K562 (cell line): Measurements from ENCODE around the gene MPRIP. TPM values are rescaled to one million over a fixed set of nuclear protein-coding genes. Genes with fewer than 3 reads are reported as not detected.

Source experiments
- ARID4B ChIP-seq: sonication (generic); formaldehyde crosslinking; IDR thresholded peaks from 2 replicates; pipeline ENCODE4 v1.8.0; 2022; ENCODE audit warnings: mild to moderate bottlenecking, missing genetic modification reagents
- BRF1 ChIP-seq: IDR thresholded peaks from 3 replicates; pipeline ENCODE4 v1.6.1; 2011; ENCODE audit warnings: borderline replicate concordance, mild to moderate bottlenecking; ENCODE audit not compliant: insufficient read length; ENCODE audit errors: extremely low read depth
- GABPA ChIP-seq: fragments of 200-800 bp; sonication (Bioruptor generic); conservative IDR thresholded peaks from 2 replicates; pipeline ENCODE4 v1.6.1; 2016; ENCODE audit warnings: low read depth, missing genetic modification characterization, missing compliant biosample characterization
- KAT8 ChIP-seq: fragments of 450-650 bp; IDR thresholded peaks from 2 replicates; pipeline ENCODE4 v1.6.1; 2016; ENCODE audit warnings: low read depth, mild to moderate bottlenecking
- KLF6 ChIP-seq: fragments of 250-450 bp; sonication (Bioruptor Pico); IDR thresholded peaks from 2 replicates; pipeline ENCODE4 v1.4.0; 2020; ENCODE audit warnings: mild to moderate bottlenecking, moderate library complexity, borderline replicate concordance
- LARP7 ChIP-seq: fragments of 450-650 bp; IDR thresholded peaks from 2 replicates; pipeline ENCODE4 v1.6.1; 2016
- MIER1 ChIP-seq: fragments of 450-650 bp; IDR thresholded peaks from 2 replicates; pipeline ENCODE4 v1.6.1; 2016; ENCODE audit warnings: antibody characterized with exemption, mild to moderate bottlenecking, low read depth
- NFIC ChIP-seq: fragments of 450-650 bp; IDR thresholded peaks from 2 replicates; pipeline ENCODE4 v1.6.1; 2017; ENCODE audit warnings: mild to moderate bottlenecking, inconsistent platforms
- RAD21 ChIP-seq, 2 experiments: fragments of 250-450 bp in 1 of 2; fragments of 450-650 bp in 1 of 2; sonication (Bioruptor Pico) in 1 of 2; formaldehyde crosslinking in 1 of 2; IDR thresholded peaks in 1 of 2; conservative IDR thresholded peaks in 1 of 2; 2 replicates each; pipeline versions ENCODE4 v1.4.0 to v1.8.0; 2020 to 2022; ENCODE audit warnings: mild to moderate bottlenecking in 2 of 2, moderate library complexity in 1 of 2
- RBM25 ChIP-seq: fragments of 200-400 bp; formaldehyde crosslinking; IDR thresholded peaks from 2 replicates; pipeline ENCODE4 v1.6.1; 2018; ENCODE audit warnings: low read length, low read depth, moderate library complexity; ENCODE audit not compliant: severe bottlenecking
- SMC3 ChIP-seq: conservative IDR thresholded peaks from 2 replicates; pipeline ENCODE4 v1.6.1; 2011; ENCODE audit warnings: low read depth, low read length, improper control_type of control experiment; ENCODE audit not compliant: insufficient read depth
- ZNF124 ChIP-seq: sonication (generic); formaldehyde crosslinking; IDR thresholded peaks from 2 replicates; pipeline ENCODE4 v1.8.1; 2022; ENCODE audit warnings: missing genetic modification reagents
- ZNF134 ChIP-seq: fragments of 250-450 bp; sonication (Bioruptor Pico); conservative IDR thresholded peaks from 2 replicates; pipeline ENCODE4 v1.4.0; 2020
- ZNF146 ChIP-seq: IDR thresholded peaks from one replicate; pipeline ENCODE4 v1.6.1; 2018; ENCODE audit warnings: missing compliant biosample characterization; ENCODE audit not compliant: unreplicated experiment
- ZNF507 ChIP-seq: conservative IDR thresholded peaks from 2 replicates; pipeline ENCODE4 v1.6.1; 2017; ENCODE audit warnings: missing genetic modification characterization, missing compliant biosample characterization
- polyA plus RNA-seq, 8 experiments: library from polyadenylated mRNA; depleted of rRNA in 4 of 8; stranded (reverse) in 5 of 8; unstranded in 3 of 8; fragments of >200 nt; fragmentation: Nextera tagmentation in 2 of 8; fragmentation: Illumina TruSeq in 1 of 8; extraction: Ambion mirVana in 2 of 8; extraction: Trizol in 1 of 8; gene quantifications; 2 replicates each; pipeline versions ENCODE4 v1.2.1 to v1.2.3, GENCODE V29; 2011 to 2014; ENCODE audit warnings: inconsistent platforms in 1 of 8, missing spikeins in 1 of 8
- total RNA-seq, 7 experiments: library from RNA; depleted of rRNA in 6 of 7; stranded (reverse); fragments of >200 nt in 6 of 7; fragmentation: Illumina TruSeq in 2 of 7; extraction: Trizol in 2 of 7; gene quantifications; 2 replicates each; pipeline versions ENCODE4 v1.2.1 to v1.2.3, GENCODE V29; 2011 to 2021; ENCODE audit warnings: low replicate concordance in 1 of 7
- TF ChIP-seq, protein P1 (sequence below): fragments of 250-450 bp; sonication (Bioruptor Pico); IDR thresholded peaks from 2 replicates; pipeline ENCODE4 v1.8.0; 2021; ENCODE audit warnings: mild to moderate bottlenecking, moderate library complexity
- TF ChIP-seq, protein P2 (sequence below), 2 experiments: IDR thresholded peaks; 2 replicates each; pipeline ENCODE4 v1.6.1; 2011; ENCODE audit warnings: borderline replicate concordance in 1 of 2, control low read depth in 1 of 2, low read depth in 1 of 2, low read length in 1 of 2, mild to moderate bottlenecking in 1 of 2, mixed read lengths in 1 of 2, moderate library complexity in 1 of 2; ENCODE audit not compliant: insufficient read depth in 1 of 2, insufficient read length in 1 of 2, poor library complexity in 1 of 2, severe bottlenecking in 1 of 2; ENCODE audit errors: extremely low read depth in 1 of 2
- TF ChIP-seq, protein P3 (sequence below): sonication (generic); formaldehyde crosslinking; IDR thresholded peaks from 2 replicates; pipeline ENCODE4 v1.8.1; 2023; ENCODE audit warnings: mild to moderate bottlenecking, missing genetic modification reagents

The MPRIP gene
- total and polyA plus RNA-seq, 9 of the 15 experiments (the other 6 are each of a cell fraction or from before 2014, with no cell fraction given): 10.0 to 72.6 (median 30.1) TPM

- TF ChIP-seq, protein P1, sequence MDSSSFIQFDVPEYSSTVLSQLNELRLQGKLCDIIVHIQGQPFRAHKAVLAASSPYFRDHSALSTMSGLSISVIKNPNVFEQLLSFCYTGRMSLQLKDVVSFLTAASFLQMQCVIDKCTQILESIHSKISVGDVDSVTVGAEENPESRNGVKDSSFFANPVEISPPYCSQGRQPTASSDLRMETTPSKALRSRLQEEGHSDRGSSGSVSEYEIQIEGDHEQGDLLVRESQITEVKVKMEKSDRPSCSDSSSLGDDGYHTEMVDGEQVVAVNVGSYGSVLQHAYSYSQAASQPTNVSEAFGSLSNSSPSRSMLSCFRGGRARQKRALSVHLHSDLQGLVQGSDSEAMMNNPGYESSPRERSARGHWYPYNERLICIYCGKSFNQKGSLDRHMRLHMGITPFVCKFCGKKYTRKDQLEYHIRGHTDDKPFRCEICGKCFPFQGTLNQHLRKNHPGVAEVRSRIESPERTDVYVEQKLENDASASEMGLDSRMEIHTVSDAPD (CRISPR knock-in tag): no peak
- TF ChIP-seq MIER1 (no peak), RAD21 (CRISPR knock-in tag; conservative IDR thresholded peaks at IDR 0.05 in 1 of 2, IDR thresholded peaks at IDR 0.05 in 1 of 2) (no peak), ZNF507 (tag) (no peak), SMC3 (no peak), RBM25 (no peak), GABPA (tag) (no peak), LARP7 (no peak), BRF1 (no peak), NFIC (no peak), ZNF124 (CRISPR knock-in tag) (0 out of 2 replicates have a peak, but pooled peaks have one; percentile 3), ZNF134 (CRISPR knock-in tag) (no peak), KAT8 (no peak), ARID4B (CRISPR knock-in tag) (no peak), KLF6 (no peak), ZNF146 (CRISPR knock-in tag) (no peak)
- TF ChIP-seq, protein P2, sequence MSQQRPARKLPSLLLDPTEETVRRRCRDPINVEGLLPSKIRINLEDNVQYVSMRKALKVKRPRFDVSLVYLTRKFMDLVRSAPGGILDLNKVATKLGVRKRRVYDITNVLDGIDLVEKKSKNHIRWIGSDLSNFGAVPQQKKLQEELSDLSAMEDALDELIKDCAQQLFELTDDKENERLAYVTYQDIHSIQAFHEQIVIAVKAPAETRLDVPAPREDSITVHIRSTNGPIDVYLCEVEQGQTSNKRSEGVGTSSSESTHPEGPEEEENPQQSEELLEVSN (IDR thresholded peaks at IDR 0.05; ENCODE audit: borderline replicate concordance in 1 of 2, extremely low read depth in 1 of 2, insufficient read depth in 1 of 2, insufficient read length in 1 of 2, low read depth in 1 of 2, low read length in 1 of 2, poor library complexity in 1 of 2, severe bottlenecking in 1 of 2): peak in 1 of 2 experiments; percentile 40
- TF ChIP-seq, protein P3, sequence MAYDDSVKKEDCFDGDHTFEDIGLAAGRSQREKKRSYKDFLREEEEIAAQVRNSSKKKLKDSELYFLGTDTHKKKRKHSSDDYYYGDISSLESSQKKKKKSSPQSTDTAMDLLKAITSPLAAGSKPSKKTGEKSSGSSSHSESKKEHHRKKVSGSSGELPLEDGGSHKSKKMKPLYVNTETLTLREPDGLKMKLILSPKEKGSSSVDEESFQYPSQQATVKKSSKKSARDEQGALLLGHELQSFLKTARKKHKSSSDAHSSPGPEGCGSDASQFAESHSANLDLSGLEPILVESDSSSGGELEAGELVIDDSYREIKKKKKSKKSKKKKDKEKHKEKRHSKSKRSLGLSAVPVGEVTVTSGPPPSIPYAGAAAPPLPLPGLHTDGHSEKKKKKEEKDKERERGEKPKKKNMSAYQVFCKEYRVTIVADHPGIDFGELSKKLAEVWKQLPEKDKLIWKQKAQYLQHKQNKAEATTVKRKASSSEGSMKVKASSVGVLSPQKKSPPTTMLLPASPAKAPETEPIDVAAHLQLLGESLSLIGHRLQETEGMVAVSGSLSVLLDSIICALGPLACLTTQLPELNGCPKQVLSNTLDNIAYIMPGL: no peak
These were observed 163.3 kb downstream of the MPRIP start (continued) for GRCh38 chr17:17205368-17206123.
